Endothelial cell of umbilical vein (primary cell): ENCODE results near the gene PRR7. TPM values are rescaled to one million over a fixed set of nuclear protein-coding genes. Genes with fewer than 3 reads are reported as not detected.

ENCODE experiments used
- BruUV-seq: library from RNA; stranded (reverse); fragments of 400-500 nt; replicated peaks from 2 replicates; lab custom pipeline; 2021; lab: Mats Ljungman, UMichigan
- CTCF ChIA-PET: fragments of 300-600, 350-600 bp; sonication (Branson Sonifier 250); formaldehyde crosslinking; loops from one replicate; lab custom pipeline; 2021; ENCODE audit warnings: antibody characterized with exemption, inconsistent platforms; lab: Charles Lee
- POLR2A ChIA-PET: fragments of 300-600, 350-600 bp; sonication (Branson Sonifier 250); formaldehyde crosslinking; loops from one replicate; lab custom pipeline; 2021; ENCODE audit warnings: antibody characterized with exemption, inconsistent platforms; lab: Charles Lee
- DNase-seq: peaks from one replicate; pipeline ENCODE4 v3.0.0-alpha.2; 2011; ENCODE audit warnings: low read depth, low spot score
- FAIRE-seq: peaks from 2 replicates; lab custom pipeline; 2011; peaks lifted over from hg19 to GRCh38; lab: Jason Lieb, UNC
- H2AFZ ChIP-seq: 2 replicates; pipeline ENCODE4 v1.6.0; 2012; ENCODE audit warnings: low read depth, low read length, control low read depth, inconsistent platforms
- H3K27ac ChIP-seq: 2 replicates; pipeline ENCODE4 v1.5.1; 2011; ENCODE audit warnings: low read depth, mild to moderate bottlenecking, control low read depth, low read length, moderate library complexity; ENCODE audit not compliant: insufficient read depth
- H3K27me3 ChIP-seq, 2 experiments: 2 replicates each; pipeline versions ENCODE4 v1.6.0 to v1.6.1; 2011; ENCODE audit warnings: low read length in 2 of 2, mixed read lengths in 1 of 2; ENCODE audit not compliant: control insufficient read depth in 2 of 2, insufficient read depth in 2 of 2
- H3K36me3 ChIP-seq, 2 experiments: 2 replicates in 1 of 2; 3 replicates in 1 of 2; pipeline ENCODE4 v1.5.1; 2011; ENCODE audit warnings: low read length in 2 of 2, mild to moderate bottlenecking in 1 of 2, moderate library complexity in 1 of 2; ENCODE audit not compliant: control insufficient read depth in 2 of 2, insufficient read depth in 2 of 2; ENCODE audit errors: extremely low read depth in 1 of 2
- H3K4me1 ChIP-seq: 3 replicates; pipeline ENCODE4 v1.5.1; 2011; ENCODE audit warnings: mild to moderate bottlenecking, low read length; ENCODE audit not compliant: control insufficient read depth, insufficient read depth; ENCODE audit errors: extremely low read depth
- H3K4me2 ChIP-seq: 2 replicates; pipeline ENCODE4 v1.6.1; 2011; ENCODE audit warnings: low read length, control low read depth, mixed read lengths; ENCODE audit not compliant: insufficient read depth
- H3K4me3 ChIP-seq, 3 experiments: fragments of 200-600 bp in 1 of 3; sonication (generic), shearing (Covaris generic) in 1 of 3; replicated peaks in 1 of 3; 2 replicates each; pipeline ENCODE4 v1.5.1; 2011 to 2016; ENCODE audit warnings: control low read depth in 3 of 3, low read length in 3 of 3, mild to moderate bottlenecking in 2 of 3, inconsistent platforms in 1 of 3, low read depth in 1 of 3, moderate library complexity in 1 of 3; ENCODE audit not compliant: insufficient read depth in 1 of 3
- H3K79me2 ChIP-seq: 2 replicates; pipeline ENCODE4 v1.6.0; 2012; ENCODE audit warnings: low read length, inconsistent platforms; ENCODE audit not compliant: control insufficient read depth, insufficient read depth
- H3K9ac ChIP-seq: replicated peaks from 2 replicates; pipeline ENCODE3; 2011; ENCODE audit warnings: low read length, control low read depth; ENCODE audit not compliant: insufficient read depth; ENCODE audit errors: extremely low read depth
- H3K9me1 ChIP-seq: replicated peaks from 3 replicates; pipeline ENCODE4 v1.6.0; 2011; ENCODE audit warnings: mild to moderate bottlenecking, low read length; ENCODE audit not compliant: control insufficient read depth, insufficient read depth; ENCODE audit errors: extremely low read depth
- H3K9me3 ChIP-seq: replicated peaks from 2 replicates; pipeline ENCODE4 v1.5.1; 2012; ENCODE audit warnings: low read length, inconsistent platforms; ENCODE audit not compliant: control insufficient read depth, insufficient read depth
- H4K20me1 ChIP-seq: replicated peaks from 2 replicates; pipeline ENCODE3; 2011; ENCODE audit warnings: mild to moderate bottlenecking, low read length; ENCODE audit not compliant: control insufficient read depth, insufficient read depth; ENCODE audit errors: extremely low read depth
- EZH2 ChIP-seq: IDR thresholded peaks from 2 replicates; pipeline ENCODE4 v1.6.1; 2012; ENCODE audit warnings: borderline replicate concordance, low read depth, mild to moderate bottlenecking, moderate library complexity, low read length, inconsistent platforms; ENCODE audit not compliant: severe bottlenecking
- FOS ChIP-seq: IDR thresholded peaks from 2 replicates; pipeline ENCODE4 v1.6.1; 2011; ENCODE audit warnings: mild to moderate bottlenecking, low read length, moderate library complexity, borderline replicate concordance; ENCODE audit not compliant: insufficient read depth
- GATA2 ChIP-seq: IDR thresholded peaks from 2 replicates; pipeline ENCODE4 v1.7.0; 2011; ENCODE audit warnings: low read depth, mild to moderate bottlenecking, moderate library complexity, mixed read lengths, low read length; ENCODE audit not compliant: insufficient read length, insufficient read depth
- JUN ChIP-seq: IDR thresholded peaks from 2 replicates; pipeline ENCODE4 v1.6.1; 2011; ENCODE audit warnings: borderline replicate concordance, low read depth; ENCODE audit not compliant: insufficient read length, insufficient read depth
- MYC ChIP-seq: IDR thresholded peaks from one replicate; pipeline ENCODE4 v1.6.1; 2011; ENCODE audit warnings: mild to moderate bottlenecking, low read depth, low read length
- POLR2A ChIP-seq: IDR thresholded peaks from 2 replicates; pipeline ENCODE4 v1.6.1; 2012; ENCODE audit warnings: low read depth, mild to moderate bottlenecking, control low read depth, low read length
- POLR2AphosphoS5 ChIP-seq: IDR thresholded peaks from 2 replicates; pipeline ENCODE4 v1.6.1; 2012; ENCODE audit warnings: low read depth, mild to moderate bottlenecking, control low read depth, low read length, moderate library complexity; ENCODE audit not compliant: insufficient read depth
- dilution Hi-C: fragments of 300-500 bp; cut with MboI; formaldehyde crosslinking; loops from one replicate; pipeline ENCODE4 v1.15.0; 2019; ENCODE audit warnings: low sequenced_read_pairs; ENCODE audit not compliant: extremely low pct_ligation_motif_present
- intact Hi-C: fragments of 100-400 bp; cut with micrococcal nuclease; formaldehyde crosslinking; loops from one replicate; pipeline ENCODE4 v1.10.0; 2022
- polyA plus RNA-seq, 4 experiments: library from polyadenylated mRNA; depleted of rRNA in 3 of 4; stranded (reverse) in 3 of 4; unstranded in 1 of 4; fragments of >200 nt; gene quantifications; 2 replicates each; pipeline versions ENCODE4 v1.2.1 to v1.2.3, GENCODE V29; 2011 to 2012; ENCODE audit warnings: missing spikeins in 1 of 4
- total RNA-seq: library from RNA; stranded (reverse); gene quantifications from 2 replicates; pipeline ENCODE4 v1.2.3, GENCODE V29; 2021
- TF ChIP-seq, protein P1 (sequence below), 2 donors: IDR thresholded peaks; 1 replicate in 1 of 2; 2 replicates in 1 of 2; pipeline ENCODE4 v1.5.1; 2011; ENCODE audit warnings: low read length in 2 of 2, mild to moderate bottlenecking in 2 of 2, moderate library complexity in 2 of 2, control low read depth in 1 of 2, inconsistent platforms in 1 of 2, low read depth in 1 of 2; ENCODE audit not compliant: insufficient read depth in 1 of 2; ENCODE audit errors: extremely low read depth in 1 of 2
- TF ChIP-seq, protein P2 (sequence below): IDR thresholded peaks from 2 replicates; pipeline ENCODE4 v1.6.1; 2011; ENCODE audit not compliant: insufficient read depth, insufficient read length

The PRR7 gene
- total and polyA plus RNA-seq, 2 donors (not counting 3 experiments of a cell fraction or from before 2014, with no cell fraction given) = 6.5 to 6.6 TPM

DNA sequence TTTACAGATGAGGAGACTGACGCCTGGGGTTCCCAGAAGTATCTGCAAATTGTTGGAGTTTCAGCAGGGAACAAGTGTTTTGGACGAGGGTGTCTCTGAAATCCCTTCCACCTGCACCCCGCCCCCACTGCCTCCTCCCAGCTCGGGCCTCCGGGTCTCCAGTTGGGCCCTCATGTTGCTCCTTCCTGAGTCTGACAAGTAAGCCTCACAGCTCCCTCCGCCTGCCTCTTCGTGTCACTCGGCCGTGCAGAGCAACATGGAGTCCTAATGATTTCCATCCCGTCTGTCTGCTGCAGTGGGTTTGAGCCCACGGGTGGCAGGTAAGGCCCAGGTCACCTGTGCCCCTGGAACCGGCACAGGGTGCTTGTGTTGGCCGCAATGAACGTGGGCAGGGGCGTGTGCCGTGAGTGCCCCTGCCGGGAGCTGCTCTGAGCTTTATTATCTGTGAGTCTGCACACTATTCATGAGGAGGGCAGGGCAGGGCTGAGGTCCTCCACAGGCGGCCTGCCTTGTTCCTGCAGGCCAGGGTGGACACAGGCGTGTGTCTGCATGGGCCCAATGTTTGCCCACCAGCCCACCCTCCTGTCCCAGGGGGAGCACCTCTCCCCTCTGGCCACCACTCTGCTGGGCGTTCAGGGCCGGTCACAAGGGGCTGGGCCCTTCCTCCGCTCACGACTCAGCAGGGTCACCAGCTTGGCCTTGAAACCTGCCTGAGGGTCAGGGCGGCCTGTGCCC is 56.9 kb downstream of the PRR7 start:
- H3K4me3 ChIP-seq = no peak overlapping the region
- H2AFZ ChIP-seq = no peak overlapping the region
- no peaks in the 10 kb centered on the region for H4K20me1 ChIP-seq
- FAIRE-seq (no peak), DNase-seq (no peak)
- no peak overlapping the region for H3K9ac ChIP-seq
- TF ChIP-seq, protein P1, sequence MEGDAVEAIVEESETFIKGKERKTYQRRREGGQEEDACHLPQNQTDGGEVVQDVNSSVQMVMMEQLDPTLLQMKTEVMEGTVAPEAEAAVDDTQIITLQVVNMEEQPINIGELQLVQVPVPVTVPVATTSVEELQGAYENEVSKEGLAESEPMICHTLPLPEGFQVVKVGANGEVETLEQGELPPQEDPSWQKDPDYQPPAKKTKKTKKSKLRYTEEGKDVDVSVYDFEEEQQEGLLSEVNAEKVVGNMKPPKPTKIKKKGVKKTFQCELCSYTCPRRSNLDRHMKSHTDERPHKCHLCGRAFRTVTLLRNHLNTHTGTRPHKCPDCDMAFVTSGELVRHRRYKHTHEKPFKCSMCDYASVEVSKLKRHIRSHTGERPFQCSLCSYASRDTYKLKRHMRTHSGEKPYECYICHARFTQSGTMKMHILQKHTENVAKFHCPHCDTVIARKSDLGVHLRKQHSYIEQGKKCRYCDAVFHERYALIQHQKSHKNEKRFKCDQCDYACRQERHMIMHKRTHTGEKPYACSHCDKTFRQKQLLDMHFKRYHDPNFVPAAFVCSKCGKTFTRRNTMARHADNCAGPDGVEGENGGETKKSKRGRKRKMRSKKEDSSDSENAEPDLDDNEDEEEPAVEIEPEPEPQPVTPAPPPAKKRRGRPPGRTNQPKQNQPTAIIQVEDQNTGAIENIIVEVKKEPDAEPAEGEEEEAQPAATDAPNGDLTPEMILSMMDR (IDR thresholded peaks at IDR 0.05; ENCODE audit: extremely low read depth in 1 of 2, insufficient read depth in 1 of 2, low read depth in 1 of 2, low read length in 2 of 2) = no peak
- TF ChIP-seq POLR2AphosphoS5 (no peak), JUN (no peak), MYC (no peak), POLR2A (no peak), EZH2 (no peak), FOS (no peak), GATA2 (no peak)
- TF ChIP-seq, protein P2, sequence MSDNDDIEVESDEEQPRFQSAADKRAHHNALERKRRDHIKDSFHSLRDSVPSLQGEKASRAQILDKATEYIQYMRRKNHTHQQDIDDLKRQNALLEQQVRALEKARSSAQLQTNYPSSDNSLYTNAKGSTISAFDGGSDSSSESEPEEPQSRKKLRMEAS = no peak
- H3K4me1 ChIP-seq = peaks cover under 1% of the 10 kb centered on the region
- no peaks in the 10 kb centered on the region for H3K9me1 ChIP-seq
- no peak overlapping the region for H3K27ac ChIP-seq
- BruUV-seq = no TSS peak
- dilution Hi-C loops = no loop called here
- H3K9me3 ChIP-seq = no peaks in the 10 kb centered on the region
- intact Hi-C loops = no loop called here
- no peak overlapping the region for H3K4me2 ChIP-seq
- POLR2A ChIA-PET = no interaction called here
- CTCF ChIA-PET = interaction anchor here (4.0 to 4.8 kb wide), 3 partner anchors 12 to 100 kb away, joined by 25 to 58 read pairs (median 49); no protein-coding TSS in a partner anchor
- H3K27me3 ChIP-seq = no peaks in the 10 kb centered on the region
- H3K79me2 ChIP-seq = no peaks in the 10 kb centered on the region
- peaks cover 0 to 3% of the 10 kb centered on the region in 2 experiments for H3K36me3 ChIP-seq
